Measurements from ENCODE around the gene NOD1.

Gene NOD1

GRCh38 chr7:30380294-30380693, 98.3 kb downstream of the NOD1 start:
- TF ChIP-seq SPI1 (IDR thresholded peaks at IDR 0.05; ENCODE audit: borderline replicate concordance, low read depth): no peak
- no peak for TF ChIP-seq GABPA (IDR thresholded peaks at IDR 0.05; ENCODE audit: low read depth)
- no peak for TF ChIP-seq CTCF (IDR thresholded peaks at IDR 0.05; ENCODE audit: insufficient read depth, low read length)
- TF ChIP-seq REST (IDR thresholded peaks at IDR 0.05; ENCODE audit: insufficient replicate concordance, low read depth): no peak
- TF ChIP-seq POLR2AphosphoS5 (IDR thresholded peaks at IDR 0.05; ENCODE audit: low read depth): no peak
- no peaks in the 10 kb centered on the region for H3K27me3 ChIP-seq (ENCODE audit: insufficient read depth, poor library complexity, severe bottlenecking)
- H3K27ac ChIP-seq (replicated peaks): no peak overlapping the region
- no peak overlapping the region for H3K4me3 ChIP-seq (replicated peaks; ENCODE audit: insufficient read depth, low read length)
- no peak for DNase-seq (ENCODE audit: low read depth in 1 of 2, low spot score in 1 of 2)

- DNase-seq (ENCODE audit: low read depth in 1 of 2, low spot score in 1 of 2): no peak
- no peak overlapping the region for H3K4me3 ChIP-seq (replicated peaks; ENCODE audit: insufficient read depth, low read length)
- no peak for TF ChIP-seq SPI1 (IDR thresholded peaks at IDR 0.05; ENCODE audit: borderline replicate concordance, low read depth)
- no peak for TF ChIP-seq GABPA (IDR thresholded peaks at IDR 0.05; ENCODE audit: low read depth)
- TF ChIP-seq CTCF (IDR thresholded peaks at IDR 0.05; ENCODE audit: insufficient read depth, low read length): no peak
- no peak for TF ChIP-seq REST (IDR thresholded peaks at IDR 0.05; ENCODE audit: insufficient replicate concordance, low read depth)
- no peak for TF ChIP-seq POLR2AphosphoS5 (IDR thresholded peaks at IDR 0.05; ENCODE audit: low read depth)
- no peaks in the 10 kb centered on the region for H3K27me3 ChIP-seq (ENCODE audit: insufficient read depth, poor library complexity, severe bottlenecking)
- H3K27ac ChIP-seq (replicated peaks): no peak overlapping the region
Measured at GRCh38 chr7:30379741-30380140, 98.8 kb downstream of the NOD1 start.

GRCh38 chr7:30379131-30379530, 99.5 kb downstream of the NOD1 start:
- H3K27ac ChIP-seq (replicated peaks): no peak overlapping the region
- no peak for DNase-seq (ENCODE audit: low read depth in 1 of 2, low spot score in 1 of 2)
- no peak overlapping the region for H3K4me3 ChIP-seq (replicated peaks; ENCODE audit: insufficient read depth, low read length)
- no peaks in the 10 kb centered on the region for H3K27me3 ChIP-seq (ENCODE audit: insufficient read depth, poor library complexity, severe bottlenecking)
- TF ChIP-seq CTCF (IDR thresholded peaks at IDR 0.05; ENCODE audit: insufficient read depth, low read length) (no peak), SPI1 (IDR thresholded peaks at IDR 0.05; ENCODE audit: borderline replicate concordance, low read depth) (no peak), POLR2AphosphoS5 (IDR thresholded peaks at IDR 0.05; ENCODE audit: low read depth) (no peak), REST (IDR thresholded peaks at IDR 0.05; ENCODE audit: insufficient replicate concordance, low read depth) (no peak), GABPA (IDR thresholded peaks at IDR 0.05; ENCODE audit: low read depth) (no peak)
